RWPE2 (cell line): ENCODE data around the gene PAGE2B.
"Not testable (repeated sequence)": the region's sequence is repeated elsewhere in the genome, so short reads cannot be mapped to it uniquely, and the experiment has no call there.

Source experiments
- ATAC-seq: fragments of 200-7000 bp; cut with Tn5 transposase; 3 replicates; pipeline ENCODE4 v1.9.1; 2021; ENCODE audit warnings: low read depth
- DNase-seq: peaks from one replicate; pipeline ENCODE4 v3.0.0-alpha.2; 2020; ENCODE audit warnings: low spot score
- H3K27ac ChIP-seq: fragments of 450-650 bp; 2 replicates; pipeline ENCODE4 v1.5.1; 2017; ENCODE audit warnings: mild to moderate bottlenecking; ENCODE audit not compliant: poor library complexity, severe bottlenecking
- H3K27me3 ChIP-seq: fragments of 250-450 bp; sonication (Bioruptor Pico); 2 replicates; pipeline ENCODE4 v1.5.1; 2021; ENCODE audit warnings: mild to moderate bottlenecking, moderate library complexity; ENCODE audit not compliant: insufficient read depth, poor library complexity, severe bottlenecking
- H3K36me3 ChIP-seq: fragments of 250-450 bp; sonication (Bioruptor Pico); 2 replicates; pipeline ENCODE4 v1.5.1; 2020; ENCODE audit warnings: low read depth, mild to moderate bottlenecking, moderate library complexity
- H3K4me1 ChIP-seq: fragments of 250-450 bp; sonication (Bioruptor Pico); 2 replicates; pipeline ENCODE4 v1.5.1; 2021; ENCODE audit warnings: mild to moderate bottlenecking, moderate library complexity; ENCODE audit not compliant: insufficient read depth, poor library complexity, severe bottlenecking
- H3K4me3 ChIP-seq: fragments of 250-450 bp; sonication (Bioruptor Pico); 2 replicates; pipeline ENCODE4 v1.5.1; 2021; ENCODE audit warnings: mild to moderate bottlenecking, moderate library complexity; ENCODE audit not compliant: severe bottlenecking
- H3K9me3 ChIP-seq: fragments of 250-450 bp; sonication (Bioruptor Pico); 2 replicates; pipeline ENCODE4 v1.5.1; 2021; ENCODE audit warnings: mild to moderate bottlenecking, moderate library complexity; ENCODE audit not compliant: severe bottlenecking
- CTCF ChIP-seq: fragments of 450-650 bp; IDR thresholded peaks from one replicate; pipeline ENCODE4 v1.5.1; 2017; ENCODE audit warnings: mild to moderate bottlenecking, moderate library complexity; ENCODE audit not compliant: poor library complexity, severe bottlenecking

Gene PAGE2B

GRCh38 chrX:55109306-55109705, 34.5 kb downstream of the PAGE2B start:
- ATAC-seq (no peak), DNase-seq (no peak)
- Histone ChIP-seq H3K4me3 (no peak overlapping the region), H3K36me3 (no peaks in the 10 kb centered on the region), H3K4me1 (no peaks in the 10 kb centered on the region), H3K27ac (no peak overlapping the region), H3K27me3 (no peaks in the 10 kb centered on the region), H3K9me3 (no peaks in the 10 kb centered on the region)
- TF ChIP-seq CTCF = no peak

GRCh38 chrX:55111578-55112254, 36.9 kb downstream of the PAGE2B start:
- TF ChIP-seq CTCF = no peak
- no peaks in the 10 kb centered on the region for H3K36me3 ChIP-seq
- no peak for DNase-seq
- H3K4me3 ChIP-seq = no peak overlapping the region
- no peaks in the 10 kb centered on the region for H3K9me3 ChIP-seq
- no peaks in the 10 kb centered on the region for H3K27me3 ChIP-seq
- no peak overlapping the region for H3K27ac ChIP-seq
- H3K4me1 ChIP-seq = no peaks in the 10 kb centered on the region
- ATAC-seq = no peak

- not testable (repeated sequence) for H3K4me1 ChIP-seq, H3K9me3 ChIP-seq, H3K36me3 ChIP-seq, H3K27me3 ChIP-seq, H3K4me3 ChIP-seq, DNase-seq, H3K27ac ChIP-seq, ATAC-seq
These were observed 41.8 kb downstream of the PAGE2B start for GRCh38 chrX:55116589-55116988.

GRCh38 chrX:55118574-55118973, 43.7 kb downstream of the PAGE2B start:
- no peak overlapping the region for H3K4me3 ChIP-seq
- H3K4me1 ChIP-seq = no peaks in the 10 kb centered on the region
- H3K27me3 ChIP-seq = no peaks in the 10 kb centered on the region
- no peak overlapping the region for H3K27ac ChIP-seq
- no peaks in the 10 kb centered on the region for H3K36me3 ChIP-seq
- no peaks in the 10 kb centered on the region for H3K9me3 ChIP-seq
- DNase-seq (no peak), ATAC-seq (no peak)
- TF ChIP-seq CTCF = no peak

GRCh38 chrX:55119271-55119670, 44.4 kb downstream of the PAGE2B start:
- H3K4me1 ChIP-seq = no peaks in the 10 kb centered on the region
- DNase-seq (no peak), ATAC-seq (no peak)
- TF ChIP-seq CTCF = no peak
- no peak overlapping the region for H3K4me3 ChIP-seq
- no peak overlapping the region for H3K27ac ChIP-seq
- no peaks in the 10 kb centered on the region for H3K27me3 ChIP-seq
- no peaks in the 10 kb centered on the region for H3K36me3 ChIP-seq
- no peaks in the 10 kb centered on the region for H3K9me3 ChIP-seq
